ENCODE measurements around the gene DHTKD1.

Gene DHTKD1

GRCh38 chr10:12068449-12069269 is at the start of gene DHTKD1:
Gene DHTKD1, plus strand, starts transcription at chr10:12068954. Its CDS starts 80 bp downstream, at chr10:12069034.
- DNase-seq (ENCODE audit: low read depth in 1 of 2, low spot score in 1 of 2) = peak; percentile 97

- no peak for DNase-seq (ENCODE audit: low read depth in 1 of 2, low spot score in 1 of 2)
These were observed 49.3 kb upstream of the DHTKD1 start for GRCh38 chr10:12019283-12019971.

GRCh38 chr10:12020574-12020973 is 48.2 kb upstream of the DHTKD1 start:
- DNase-seq (ENCODE audit: low read depth in 1 of 2, low spot score in 1 of 2) = no peak

- DNase-seq (ENCODE audit: low read depth in 1 of 2, low spot score in 1 of 2) = no peak
These were observed 46.0 kb upstream of the DHTKD1 start for GRCh38 chr10:12022580-12023257.

- DNase-seq (ENCODE audit: low read depth in 1 of 2, low spot score in 1 of 2) = no peak
These were observed 43.2 kb upstream of the DHTKD1 start for GRCh38 chr10:12025591-12025990.

GRCh38 chr10:12027539-12027938 is 41.2 kb upstream of the DHTKD1 start:
- no peak for DNase-seq (ENCODE audit: low read depth in 1 of 2, low spot score in 1 of 2)

- no peak for DNase-seq (ENCODE audit: low read depth in 1 of 2, low spot score in 1 of 2)
These were observed 37.4 kb upstream of the DHTKD1 start for GRCh38 chr10:12031404-12031803.

GRCh38 chr10:12036073-12036655 is 32.6 kb upstream of the DHTKD1 start:
- no peak for DNase-seq (ENCODE audit: low read depth in 1 of 2, low spot score in 1 of 2)

- peak in 1 of 2 donors; percentile 14 for DNase-seq (ENCODE audit: low read depth in 1 of 2, low spot score in 1 of 2)
These were observed 26.9 kb upstream of the DHTKD1 start for GRCh38 chr10:12041766-12042408.

- peak; percentile 14 to 29 for DNase-seq (ENCODE audit: low read depth in 1 of 2, low spot score in 1 of 2)
These were observed 26.4 kb upstream of the DHTKD1 start for GRCh38 chr10:12042409-12042796.

- DNase-seq (ENCODE audit: low read depth in 1 of 2, low spot score in 1 of 2) = peak; percentile 94 to 98
These were observed 25.7 kb upstream of the DHTKD1 start, which contains the start of gene UPF2 for GRCh38 chr10:12042797-12043651. Gene UPF2, minus strand, starts transcription at chr10:12042809. Its CDS starts 7,386 bp downstream, at chr10:12035423.

GRCh38 chr10:12045596-12045995 is 23.2 kb upstream of the DHTKD1 start:
- no peak for DNase-seq (ENCODE audit: low read depth in 1 of 2, low spot score in 1 of 2)

- DNase-seq (ENCODE audit: low read depth in 1 of 2, low spot score in 1 of 2) = no peak
These were observed 20.2 kb upstream of the DHTKD1 start for GRCh38 chr10:12048547-12048946.

- no peak for DNase-seq (ENCODE audit: low read depth in 1 of 2, low spot score in 1 of 2)
These were observed 18.2 kb upstream of the DHTKD1 start for GRCh38 chr10:12050528-12050927.

- DNase-seq (ENCODE audit: low read depth in 1 of 2, low spot score in 1 of 2) = no peak
These were observed 17.5 kb upstream of the DHTKD1 start for GRCh38 chr10:12051241-12051640.

GRCh38 chr10:12055732-12056131 is 13.0 kb upstream of the DHTKD1 start:
- DNase-seq (ENCODE audit: low read depth in 1 of 2, low spot score in 1 of 2) = no peak

GRCh38 chr10:12056748-12057147 is 12.0 kb upstream of the DHTKD1 start:
- DNase-seq (ENCODE audit: low read depth in 1 of 2, low spot score in 1 of 2) = no peak

- no peak for DNase-seq (ENCODE audit: low read depth in 1 of 2, low spot score in 1 of 2)
These were observed 7.6 kb upstream of the DHTKD1 start for GRCh38 chr10:12061124-12061523.

GRCh38 chr10:12062754-12063482 is 5.8 kb upstream of the DHTKD1 start:
- no peak for DNase-seq (ENCODE audit: low read depth in 1 of 2, low spot score in 1 of 2)

Data from activated CD4-positive, alpha-beta T cell treated with anti-CD3 and anti-CD28 coated beads, Interleukin-2, amount 50 U/mL, for 24 hours (primary cell).